Endometrial microvascular endothelial cells (primary cell): ENCODE data around the gene NCAN. TPM values are rescaled to one million over a fixed set of nuclear protein-coding genes. Genes with fewer than 3 reads are reported as not detected.
"Not testable (repeated sequence)": the region's sequence is repeated elsewhere in the genome, so short reads cannot be mapped to it uniquely, and the experiment has no call there.

ENCODE experiments used
- in situ Hi-C: cut with HindIII; loops from 2 replicates; pipeline ENCODE4 v1.10.0; 2017; ENCODE audit warnings: low sequenced_read_pairs, low pct_unique_long_range_greater_than_20kb; ENCODE audit errors: inconsistent ontology term
- total RNA-seq: library from RNA; depleted of rRNA; stranded (reverse); fragments of >200 nt; gene quantifications from one replicate; pipeline ENCODE4 v1.2.3, GENCODE V29; 2015; ENCODE audit errors: inconsistent ontology term

The NCAN gene
- total RNA-seq, 1 donor from 2014 or later: not detected

- in situ Hi-C loops: not testable (repeated sequence)
Observed at GRCh38 chr19:19253409-19253808, 41.7 kb downstream of the NCAN start.

DNA sequence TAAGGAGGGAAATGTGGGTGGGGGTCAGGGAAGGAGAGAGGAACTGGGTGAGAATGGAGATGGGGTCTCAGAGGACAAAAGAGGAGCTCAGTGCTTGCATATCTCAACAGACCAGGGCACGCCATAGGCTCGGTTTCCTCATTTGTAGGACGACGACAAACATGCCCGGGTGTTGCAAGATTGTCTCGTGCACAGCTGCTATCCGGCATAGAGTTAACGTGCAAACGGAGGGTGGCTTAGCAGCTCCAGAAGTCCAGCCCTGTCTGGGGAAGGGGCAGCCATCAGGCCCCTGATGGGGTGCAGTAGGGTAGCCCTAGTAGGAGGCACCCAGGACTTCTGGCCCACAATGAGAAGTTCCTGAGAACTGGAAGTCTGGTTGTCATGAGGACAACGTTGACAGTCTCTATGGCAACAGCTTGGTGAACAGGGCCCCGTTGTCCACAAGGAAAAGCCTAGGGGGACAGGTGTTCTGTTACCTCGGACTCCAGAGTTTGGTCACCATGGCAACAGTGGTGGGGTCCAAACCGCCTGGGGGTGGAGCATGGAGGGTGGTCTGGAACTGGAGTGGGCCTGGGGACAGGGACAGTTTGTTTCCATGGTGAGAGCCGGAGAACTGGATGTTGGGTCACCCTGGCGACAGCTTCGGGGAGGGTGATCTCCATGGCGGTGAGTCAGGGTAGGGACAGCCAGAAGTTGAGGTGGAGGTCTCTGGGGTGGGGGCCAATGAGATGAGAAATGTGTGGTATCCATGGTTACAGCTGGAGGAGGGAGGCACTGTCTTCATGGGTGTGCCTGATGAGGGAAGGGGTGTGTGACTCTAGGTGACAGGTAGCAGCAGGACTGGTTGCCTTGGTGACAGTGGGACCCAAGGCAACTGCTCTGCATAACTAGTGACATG is 44.6 kb downstream of the NCAN start:
- in situ Hi-C loops: no loop called here

- in situ Hi-C loops: no loop called here
Observed at GRCh38 chr19:19257137-19257536, 45.4 kb downstream of the NCAN start.

DNA sequence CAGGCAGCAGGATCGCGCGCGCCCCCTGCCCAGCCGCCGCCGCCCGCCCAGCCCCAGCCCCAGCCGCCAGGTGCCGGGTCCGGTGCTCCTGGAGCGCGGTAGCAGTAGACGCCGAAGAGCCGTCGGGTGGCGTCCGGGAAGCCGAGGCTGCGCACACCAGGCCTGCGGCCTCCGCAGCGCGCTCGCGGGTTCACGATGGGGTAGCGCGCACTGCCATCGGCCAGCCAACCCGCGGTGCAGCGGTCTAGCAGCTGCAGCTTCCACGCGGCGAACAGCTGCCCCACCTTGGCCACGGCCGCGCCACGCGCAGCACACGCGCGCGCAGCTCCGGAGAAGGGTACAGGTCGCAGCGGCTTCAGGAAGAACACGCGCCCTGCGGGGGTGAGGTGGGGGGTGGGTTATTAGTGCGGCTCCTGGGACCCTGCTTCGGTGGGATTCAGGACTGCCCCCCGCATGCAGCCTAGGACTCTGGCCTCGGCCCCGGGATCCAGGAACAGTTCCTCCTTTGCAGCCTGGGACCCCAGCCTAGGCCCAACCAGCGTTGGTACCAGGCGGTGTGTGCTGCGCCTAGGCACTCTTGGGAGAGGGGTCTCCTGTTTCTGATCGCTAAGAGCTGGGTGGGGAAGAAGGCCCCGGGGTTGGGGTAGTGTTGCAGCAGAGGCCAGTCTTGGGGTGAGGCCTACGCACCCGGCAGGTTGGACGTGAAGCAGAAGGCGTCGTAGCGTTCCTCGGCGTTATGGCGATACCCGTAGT is 46.3 kb downstream of the NCAN start:
- in situ Hi-C loops: no loop called here

- in situ Hi-C loops: no loop called here
Observed at GRCh38 chr19:19258589-19259338, 47.0 kb downstream of the NCAN start.

DNA sequence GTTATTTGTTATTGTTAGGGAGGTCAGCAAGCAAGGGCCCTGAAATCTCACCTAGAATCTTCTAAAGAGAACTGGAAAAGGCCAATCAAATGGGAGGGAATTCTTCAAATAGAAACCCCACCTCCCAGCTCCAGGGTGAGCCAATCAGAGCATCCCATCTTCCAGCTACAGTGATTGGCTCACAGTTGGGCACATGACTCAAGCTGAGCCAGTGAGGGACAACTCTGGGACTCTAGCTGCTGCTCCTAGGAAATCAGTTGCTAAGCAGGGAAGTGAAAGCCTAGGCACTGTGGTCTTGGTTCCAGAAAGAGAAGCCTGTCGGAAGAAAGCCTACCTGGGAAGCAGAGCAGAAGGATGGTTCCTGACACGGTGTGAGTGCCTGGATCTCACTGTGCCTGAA is 48.0 kb downstream of the NCAN start:
- in situ Hi-C loops: no loop called here

DNA sequence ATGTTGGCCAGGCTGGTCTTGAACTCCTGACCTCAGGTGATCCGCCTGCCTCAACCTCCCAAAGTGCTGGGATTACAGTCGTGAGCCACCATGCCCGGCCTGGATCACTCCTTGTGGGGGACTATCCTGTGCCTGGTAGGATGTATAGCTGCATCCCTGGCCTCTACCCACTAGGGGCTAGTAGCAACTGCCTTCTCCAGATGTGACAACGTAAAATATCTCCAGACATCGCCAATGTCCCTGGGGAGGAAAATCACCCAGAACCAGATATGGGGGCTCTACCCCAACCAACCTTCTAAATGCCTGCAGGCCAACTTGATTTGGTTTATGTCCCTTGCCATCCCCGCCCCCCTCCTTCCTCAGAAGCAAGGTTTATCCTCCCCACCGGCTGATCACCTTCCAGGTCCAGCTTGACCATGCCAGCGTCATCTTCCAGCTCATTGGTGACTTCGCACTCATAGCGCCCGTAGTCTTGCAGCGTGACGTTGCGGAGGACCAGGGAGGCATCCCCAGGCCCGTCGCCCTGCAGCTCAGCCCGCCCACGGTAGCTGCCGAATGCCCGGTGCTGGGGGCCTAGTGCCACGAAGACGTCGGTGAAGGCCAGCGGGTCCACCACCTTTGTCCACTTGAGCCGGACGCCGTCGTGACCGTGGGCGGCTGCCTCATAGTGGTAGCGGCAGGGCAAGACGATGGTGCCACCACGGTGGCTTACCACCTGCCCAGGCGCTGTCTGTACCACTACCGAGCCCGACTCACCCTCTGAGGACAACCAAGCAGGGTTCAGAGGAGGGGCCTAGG is 48.9 kb downstream of the NCAN start:
- in situ Hi-C loops: no loop called here

DNA sequence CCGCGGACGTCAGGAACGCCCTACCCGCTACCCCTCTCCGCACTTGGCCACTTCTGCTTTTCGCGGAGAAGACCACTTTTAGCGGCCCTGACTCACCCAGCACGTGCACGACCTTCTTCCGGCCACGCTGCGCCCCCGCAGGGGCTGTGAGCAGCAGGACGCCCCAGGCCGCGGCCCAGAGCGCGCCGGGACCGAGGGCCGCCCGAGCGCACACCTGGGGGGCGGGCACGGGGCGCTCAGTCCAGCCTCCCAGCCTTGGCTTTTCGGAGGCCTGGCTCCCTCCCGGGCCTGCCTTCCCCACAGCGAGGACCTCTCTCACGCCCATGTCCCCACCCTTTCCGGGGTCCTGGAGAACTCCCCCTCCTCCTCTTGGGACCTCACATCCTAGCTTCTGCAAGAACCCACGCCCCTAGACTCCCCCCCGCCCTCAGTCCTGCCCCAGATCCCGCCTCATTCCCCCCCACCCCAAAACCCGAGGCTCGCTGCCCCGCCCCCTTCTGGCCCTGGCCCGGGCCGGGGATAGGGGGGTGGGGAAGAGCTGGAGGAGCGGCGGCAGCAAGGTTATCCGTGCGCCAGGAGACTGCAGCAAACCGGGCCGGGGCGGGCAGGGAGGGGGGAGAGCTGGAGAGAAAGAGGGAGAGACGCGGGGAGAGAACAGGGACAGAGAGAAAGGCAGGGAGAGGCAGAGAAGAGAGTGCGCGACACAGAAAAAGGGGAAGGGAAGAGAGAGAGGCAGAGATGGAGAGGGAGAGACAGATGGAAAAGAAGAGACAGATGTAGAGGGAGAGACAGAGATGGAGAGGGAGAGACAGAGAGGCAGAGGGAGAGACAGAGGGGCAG is 49.8 kb downstream of the NCAN start:
- in situ Hi-C loops: no loop called here

- in situ Hi-C loops: no loop called here
Observed at GRCh38 chr19:19262190-19263057, 50.7 kb downstream of the NCAN start.

DNA sequence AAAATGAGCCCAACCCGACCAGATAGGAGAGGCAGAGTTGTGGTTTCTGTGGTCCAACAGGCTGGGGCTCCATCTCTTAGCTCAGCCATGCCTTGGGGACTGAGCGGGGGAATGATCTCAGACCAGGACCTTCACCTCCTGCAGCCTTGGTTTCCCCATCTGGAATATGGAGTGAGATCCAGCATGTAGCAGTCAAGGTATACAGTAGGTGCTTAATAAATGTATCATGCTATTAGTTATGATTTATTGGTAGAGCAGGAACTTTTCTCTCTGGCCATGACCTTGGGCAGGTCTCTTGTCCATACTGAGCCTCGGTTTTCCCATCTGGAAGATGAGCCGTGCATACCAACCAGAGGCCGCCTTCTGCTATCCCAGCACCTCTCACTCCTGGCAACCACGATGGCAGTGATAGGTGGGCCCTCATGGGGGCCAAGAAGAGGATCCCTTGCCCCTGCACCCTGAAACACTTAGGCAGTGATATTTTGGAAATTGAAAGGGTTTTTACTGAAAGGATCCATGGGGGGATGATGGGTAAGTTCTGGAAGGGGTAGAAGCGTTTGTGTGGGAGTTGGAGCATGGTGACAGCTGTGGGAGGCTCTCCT is 52.2 kb downstream of the NCAN start:
- in situ Hi-C loops: no loop called here

GRCh38 chr19:19267305-19267704 is 55.5 kb downstream of the NCAN start:
- in situ Hi-C loops: no loop called here

GRCh38 chr19:19268453-19269385 is 57.0 kb downstream of the NCAN start:
- in situ Hi-C loops: no loop called here

GRCh38 chr19:19269952-19270694 is 58.4 kb downstream of the NCAN start:
- in situ Hi-C loops: no loop called here

GRCh38 chr19:19270749-19271571 is 59.2 kb downstream of the NCAN start:
- in situ Hi-C loops: no loop called here
